SK-N-SH (cell line): ENCODE measurements around the gene KAT8. TPM values are rescaled to one million over a fixed set of nuclear protein-coding genes. Genes with fewer than 3 reads are reported as not detected.

ENCODE experiments used
- polyA plus RNA-seq, 3 experiments: library from polyadenylated mRNA; depleted of rRNA; stranded (reverse); fragments of >200 nt; gene quantifications; 2 replicates each; pipeline ENCODE4 v1.2.3, GENCODE V29; 2012
- small RNA-seq, 7 experiments: library from RNA; depleted of rRNA; stranded (forward); fragments of <200 nt; gene quantifications; one replicate each; pipeline ENCODE3, GENCODE V24; 2012

Gene KAT8
- polyA plus RNA-seq, 1 of the 3 experiments (the other 2 are of a cell fraction): 52.0 TPM

Small RNA genes within 50 kb of the gene (small RNA-seq; reads per million reads assigned to genes)
- 0 reads per million in 7 experiments for gene AC009088.4
- 0 reads per million in 7 experiments for gene NDUFA3P6

Other genes with a start within 250 kb of the KAT8 start
- 48.5 and 56.3 TPM in 2 replicates for gene BCL7C, start 223.6 kb upstream of the KAT8 start, polyA plus RNA-seq (2012; rRNA removed)
- gene CTF1, start 221.1 kb upstream of the KAT8 start, polyA plus RNA-seq (2012; rRNA removed): 35.9 and 45.7 TPM in 2 replicates
- gene FBXL19, start 194.1 kb upstream of the KAT8 start, polyA plus RNA-seq (2012; rRNA removed): 18.3 and 20.6 TPM in 2 replicates
- gene ORAI3, start 168.6 kb upstream of the KAT8 start, polyA plus RNA-seq (2012; rRNA removed): 29.0 and 31.8 TPM in 2 replicates
- 2.4 and 6.8 TPM in 2 replicates for gene SETD1A, start 159.9 kb upstream of the KAT8 start, polyA plus RNA-seq (2012; rRNA removed)
- gene HSD3B7, start 132.5 kb upstream of the KAT8 start, polyA plus RNA-seq (2012; rRNA removed): 12.2 and 12.9 TPM in 2 replicates
- gene STX1B, start 107.0 kb upstream of the KAT8 start, polyA plus RNA-seq (2012; rRNA removed): 21.2 and 23.0 TPM in 2 replicates
- 117 TPM in 2 replicates for gene STX4, start 84.1 kb upstream of the KAT8 start, polyA plus RNA-seq (2012; rRNA removed)
- 12.4 and 13.6 TPM in 2 replicates for gene ZNF668, start 43.4 kb upstream of the KAT8 start, polyA plus RNA-seq (2012; rRNA removed)
- gene ZNF646, start 43.2 kb upstream of the KAT8 start, polyA plus RNA-seq (2012; rRNA removed): 2.7 and 3.4 TPM in 2 replicates
- 3.1 and 4.9 TPM in 2 replicates for gene PRSS53, start 28.7 kb upstream of the KAT8 start, polyA plus RNA-seq (2012; rRNA removed)
- 419 and 434 TPM in 2 replicates for gene VKORC1, start 22.9 kb upstream of the KAT8 start, polyA plus RNA-seq (2012; rRNA removed)
- 57.9 and 73.2 TPM in 2 replicates for gene BCKDK, start 9.3 kb upstream of the KAT8 start, polyA plus RNA-seq (2012; rRNA removed)
- 0.05 and 0.07 TPM in 2 replicates for gene PRSS8, start 18.1 kb downstream of the KAT8 start, polyA plus RNA-seq (2012; rRNA removed)
- 0.36 and 0.49 TPM in 2 replicates for gene PRSS36, start 32.4 kb downstream of the KAT8 start, polyA plus RNA-seq (2012; rRNA removed)
- 298 and 429 TPM in 2 replicates for gene FUS, start 62.5 kb downstream of the KAT8 start, polyA plus RNA-seq (2012; rRNA removed)
- 0.28 and 0.42 TPM in 2 replicates for gene PYCARD, start 85.1 kb downstream of the KAT8 start, polyA plus RNA-seq (2012; rRNA removed)
- gene TRIM72, start 96.5 kb downstream of the KAT8 start, polyA plus RNA-seq (2012; rRNA removed): under 0.01 TPM in 1 of 2 replicates, not detected in the other
- not detected in 2 replicates for gene PYDC1, start 99.5 kb downstream of the KAT8 start, polyA plus RNA-seq (2012; rRNA removed)
- under 0.01 and 0.02 TPM in 2 replicates for gene ITGAM, start 142.3 kb downstream of the KAT8 start, polyA plus RNA-seq (2012; rRNA removed)
- 0.44 and 0.66 TPM in 2 replicates for gene ITGAX, start 237.5 kb downstream of the KAT8 start, polyA plus RNA-seq (2012; rRNA removed)